HUES6 (cell line): Measurements from ENCODE around the gene BICD2.
A peak's percentile ranks its signal among the peaks of the same experiment; 100 is the strongest.
"Not testable (repeated sequence)": the region's sequence is repeated elsewhere in the genome, so short reads cannot be mapped to it uniquely, and the experiment has no call there.

Experiments
- H3K27ac ChIP-seq: 2 replicates; pipeline ENCODE4 v1.7.0; 2013; ENCODE audit warnings: low read depth, mild to moderate bottlenecking, low read length, inconsistent platforms
- H3K27me3 ChIP-seq: 2 replicates; pipeline ENCODE4 v1.6.1; 2013; ENCODE audit warnings: low read length; ENCODE audit not compliant: control insufficient read depth, insufficient read depth
- H3K36me3 ChIP-seq: 2 replicates; pipeline ENCODE4 v1.6.1; 2013; ENCODE audit warnings: low read length; ENCODE audit not compliant: control insufficient read depth, insufficient read depth
- H3K4me1 ChIP-seq: 2 replicates; pipeline ENCODE4 v1.6.1; 2013; ENCODE audit warnings: low read length; ENCODE audit not compliant: control insufficient read depth, insufficient read depth
- H3K4me3 ChIP-seq: 2 replicates; pipeline ENCODE4 v1.5.1; 2013; ENCODE audit warnings: low read depth, low read length
- H3K9ac ChIP-seq: one replicate; pipeline ENCODE4 v1.6.1; 2013; ENCODE audit warnings: mild to moderate bottlenecking, low read length
- H3K9me3 ChIP-seq: 2 replicates; pipeline ENCODE4 v1.6.1; 2013; ENCODE audit warnings: low read depth, low read length; ENCODE audit not compliant: control insufficient read depth, insufficient read depth

BICD2 gene

DNA sequence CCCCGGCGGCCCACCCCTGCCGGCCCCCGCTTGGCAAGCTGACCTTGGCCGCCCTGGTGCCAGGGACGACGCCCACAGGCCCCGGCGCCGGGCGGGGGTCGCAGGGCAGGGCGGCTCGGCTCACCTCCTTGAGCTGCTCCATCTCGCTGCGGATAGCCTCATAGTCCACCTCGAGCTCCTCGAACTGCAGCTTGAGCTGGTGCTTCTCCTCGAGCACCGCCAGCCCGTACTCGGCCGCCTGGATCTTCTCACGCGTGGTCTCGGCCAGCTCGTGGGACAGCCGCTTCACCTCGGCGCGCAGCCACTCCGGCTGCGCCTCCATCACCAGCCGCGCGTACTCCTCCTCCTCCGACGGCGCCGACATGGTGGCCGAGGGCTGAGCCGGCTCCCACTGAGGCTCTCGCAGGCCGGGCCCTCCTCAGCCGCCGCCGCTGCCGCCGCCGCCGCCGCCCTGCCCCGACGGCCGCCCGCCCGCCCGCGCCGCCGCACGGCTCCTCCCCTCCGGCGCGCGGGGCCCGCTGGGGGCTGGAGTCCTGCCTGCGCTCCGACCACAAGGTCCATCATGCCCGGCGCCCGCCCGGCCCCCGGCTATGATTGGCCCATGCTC, at the start of gene BICD2:
Gene BICD2 (minus strand): TSS at position 453 of the 607 bp plus-strand sequence. CDS start 89 bp downstream, at position 364.
- Histone ChIP-seq H3K36me3 (no peaks in the 10 kb centered on the region), H3K27me3 (no peaks in the 10 kb centered on the region), H3K9me3 (no peaks in the 10 kb centered on the region), H3K9ac (peak within 1 kb of the TSS; percentile 95), H3K4me1 (peaks cover 32% of the 10 kb centered on the region), H3K27ac (peak within 1 kb of the TSS; percentile 99), H3K4me3 (peak within 1 kb of the TSS; percentile 97)

- H3K9me3 ChIP-seq, H3K27ac ChIP-seq, H3K36me3 ChIP-seq, H3K4me1 ChIP-seq, H3K9ac ChIP-seq: not testable (repeated sequence)
- H3K27me3 ChIP-seq = peaks cover 92% of the 10 kb centered on the region
- peak overlapping the region; percentile 70 for H3K4me3 ChIP-seq
Observed at GRCh38 chr9:92809629-92810326, 45.1 kb upstream of the BICD2 start.

- Histone ChIP-seq H3K9ac (peak overlapping the region; percentile 76), H3K27me3 (peaks cover 95% of the 10 kb centered on the region), H3K9me3 (no peaks in the 10 kb centered on the region), H3K4me1 (peaks cover 8% of the 10 kb centered on the region), H3K4me3 (peak overlapping the region; percentile 70), H3K27ac (no peak overlapping the region), H3K36me3 (no peaks in the 10 kb centered on the region)
Observed at GRCh38 chr9:92808726-92809451, 44.3 kb upstream of the BICD2 start.

DNA sequence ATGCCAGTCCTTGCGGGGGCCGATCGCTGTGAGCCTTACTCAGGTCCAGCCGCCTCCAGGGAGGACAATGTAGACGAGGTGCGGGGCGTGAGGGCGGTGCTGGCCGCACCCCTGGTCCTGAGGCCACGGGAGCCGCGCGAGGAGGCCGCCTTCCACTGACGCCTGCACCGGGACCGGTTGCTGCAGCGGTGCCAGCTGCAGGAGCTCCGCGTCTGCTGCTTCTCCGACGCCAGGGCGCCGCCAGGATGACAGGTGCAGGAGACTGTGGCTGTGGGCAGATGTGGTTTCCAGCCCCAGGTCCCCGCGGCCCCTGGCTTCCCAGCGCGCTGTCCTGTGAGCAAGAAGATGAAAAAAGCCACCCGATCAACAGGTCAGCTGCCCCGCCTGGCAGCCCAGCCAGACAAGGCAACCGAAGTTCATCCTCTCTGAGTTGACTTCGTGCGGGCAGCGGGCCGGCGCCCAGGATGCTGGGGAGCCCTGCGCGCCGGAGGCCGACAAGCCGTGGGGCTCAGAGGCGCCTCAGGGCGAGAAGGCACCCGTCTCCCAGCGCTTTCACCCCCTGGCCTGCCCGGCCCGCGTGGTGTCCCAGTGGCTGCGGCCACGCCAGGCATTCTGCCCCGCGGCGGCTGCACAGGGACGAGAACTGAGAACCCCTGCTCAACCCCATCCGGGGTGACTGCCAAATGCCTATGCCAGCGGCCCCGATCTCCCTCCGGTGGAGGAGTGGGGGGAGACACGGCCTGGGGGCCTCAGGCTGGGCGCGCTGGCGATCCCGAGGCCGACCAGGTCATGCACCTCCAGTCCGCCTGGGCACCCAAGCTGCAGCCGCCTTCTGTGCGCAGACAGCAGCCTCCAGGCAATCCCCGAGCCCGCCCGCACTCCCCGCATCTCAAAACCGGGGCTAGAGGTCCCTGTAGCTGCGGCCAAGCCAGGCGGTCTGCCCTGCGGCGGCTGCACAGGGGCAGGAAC, 43.4 kb upstream of the BICD2 start:
- H3K27me3 ChIP-seq = peaks cover 95% of the 10 kb centered on the region
- H3K9me3 ChIP-seq = no peaks in the 10 kb centered on the region
- no peak overlapping the region for H3K9ac ChIP-seq
- peaks cover 8% of the 10 kb centered on the region for H3K4me1 ChIP-seq
- H3K4me3 ChIP-seq = peak overlapping the region; percentile 70
- H3K36me3 ChIP-seq = no peaks in the 10 kb centered on the region
- no peak overlapping the region for H3K27ac ChIP-seq

DNA sequence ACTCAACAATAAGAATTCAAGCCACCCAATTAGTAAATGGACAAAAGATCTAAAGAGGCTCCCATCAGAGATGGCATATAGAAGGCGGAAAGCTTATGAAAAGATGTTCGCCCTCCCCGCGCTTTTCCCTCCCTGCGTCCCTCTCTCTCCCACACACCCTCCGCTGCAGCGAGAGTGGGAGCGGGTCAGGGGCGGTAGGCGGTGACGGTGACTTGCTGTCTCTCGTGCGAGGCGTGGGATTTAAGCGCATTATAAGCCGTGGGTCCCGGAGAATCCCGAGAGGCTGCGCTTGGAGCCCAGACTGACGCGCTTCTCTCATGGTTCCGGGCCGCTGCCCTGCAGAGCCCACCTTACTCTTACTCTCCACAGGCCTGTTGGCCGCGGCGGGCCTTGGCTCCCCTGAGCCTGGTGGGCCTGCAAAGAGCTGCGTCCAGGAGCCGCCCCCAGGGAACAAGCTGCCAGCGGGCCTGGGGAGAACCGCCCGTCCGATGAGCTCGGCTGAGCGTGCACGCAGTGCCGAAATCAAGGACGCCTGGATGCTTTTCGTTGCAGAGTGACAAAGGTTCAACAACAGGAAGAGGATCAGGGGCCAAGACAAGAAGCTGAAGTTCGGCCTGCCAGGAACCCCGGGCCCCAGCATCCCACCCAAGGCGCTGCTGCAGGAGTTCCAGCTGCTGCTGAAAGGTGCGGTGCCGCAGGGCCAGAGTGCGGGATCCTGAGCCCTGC, 42.6 kb upstream of the BICD2 start:
- Histone ChIP-seq H3K9ac (no peak overlapping the region), H3K4me3 (peak overlapping the region; percentile 70), H3K27ac (no peak overlapping the region), H3K36me3 (no peaks in the 10 kb centered on the region), H3K4me1 (peaks cover 8% of the 10 kb centered on the region), H3K27me3 (peaks cover 86% of the 10 kb centered on the region), H3K9me3 (no peaks in the 10 kb centered on the region)

DNA sequence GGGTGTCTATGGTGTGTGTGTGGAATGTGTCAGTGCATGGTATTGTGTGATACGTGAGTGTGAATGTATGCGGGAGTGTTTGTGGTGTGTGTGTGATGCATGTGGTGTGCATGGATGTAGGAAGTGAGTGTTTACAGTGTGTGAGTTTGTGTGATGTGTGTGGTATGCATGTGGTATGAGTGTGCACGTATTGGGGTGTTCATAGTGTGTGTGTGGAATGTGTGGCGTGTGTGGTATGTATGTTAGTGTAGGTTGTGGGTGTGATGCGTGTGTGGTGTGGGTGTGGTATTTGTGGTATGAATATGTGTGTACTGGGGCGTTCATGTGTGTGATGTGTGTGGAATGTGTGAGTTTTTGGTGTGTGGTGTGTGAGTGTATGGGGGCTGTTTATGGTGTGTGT, 40.1 kb upstream of the BICD2 start:
- H3K9ac ChIP-seq = no peak overlapping the region
- peaks cover 8% of the 10 kb centered on the region for H3K4me1 ChIP-seq
- peaks cover 63% of the 10 kb centered on the region for H3K27me3 ChIP-seq
- no peaks in the 10 kb centered on the region for H3K9me3 ChIP-seq
- no peak overlapping the region for H3K4me3 ChIP-seq
- no peak overlapping the region for H3K27ac ChIP-seq
- H3K36me3 ChIP-seq = no peaks in the 10 kb centered on the region

GRCh38 chr9:92798358-92798757, 33.7 kb upstream of the BICD2 start:
- Histone ChIP-seq H3K27me3 (no peaks in the 10 kb centered on the region), H3K4me1 (no peaks in the 10 kb centered on the region), H3K4me3 (no peak overlapping the region), H3K27ac (no peak overlapping the region), H3K9me3 (no peaks in the 10 kb centered on the region), H3K9ac (no peak overlapping the region), H3K36me3 (no peaks in the 10 kb centered on the region)

GRCh38 chr9:92796337-92796804, 31.7 kb upstream of the BICD2 start:
- H3K36me3 ChIP-seq, H3K27me3 ChIP-seq, H3K9me3 ChIP-seq: not testable (repeated sequence)

GRCh38 chr9:92795598-92796336, 31.1 kb upstream of the BICD2 start:
- peaks cover 3% of the 10 kb centered on the region; the same call in 1 of the 2 replicates for H3K27me3 ChIP-seq
- H3K4me1 ChIP-seq = no peaks in the 10 kb centered on the region
- no peak overlapping the region for H3K4me3 ChIP-seq
- no peak overlapping the region for H3K27ac ChIP-seq
- H3K36me3 ChIP-seq = no peaks in the 10 kb centered on the region
- H3K9ac ChIP-seq = no peak overlapping the region
- H3K9me3 ChIP-seq = no peaks in the 10 kb centered on the region

More at GRCh38 chr9:92796337-92796804, 31.7 kb upstream of the BICD2 start:
- not testable (repeated sequence) for H3K4me1 ChIP-seq, H3K9ac ChIP-seq, H3K4me3 ChIP-seq, H3K27ac ChIP-seq
